Measurements from ENCODE around the gene OSBPL1A. TPM values are rescaled to one million over a fixed set of nuclear protein-coding genes. Genes with fewer than 3 reads are reported as not detected.

OSBPL1A gene
- polyA plus RNA-seq, 1 of the 3 experiments (the other 2 are of a cell fraction), result 21.3 TPM

DNA sequence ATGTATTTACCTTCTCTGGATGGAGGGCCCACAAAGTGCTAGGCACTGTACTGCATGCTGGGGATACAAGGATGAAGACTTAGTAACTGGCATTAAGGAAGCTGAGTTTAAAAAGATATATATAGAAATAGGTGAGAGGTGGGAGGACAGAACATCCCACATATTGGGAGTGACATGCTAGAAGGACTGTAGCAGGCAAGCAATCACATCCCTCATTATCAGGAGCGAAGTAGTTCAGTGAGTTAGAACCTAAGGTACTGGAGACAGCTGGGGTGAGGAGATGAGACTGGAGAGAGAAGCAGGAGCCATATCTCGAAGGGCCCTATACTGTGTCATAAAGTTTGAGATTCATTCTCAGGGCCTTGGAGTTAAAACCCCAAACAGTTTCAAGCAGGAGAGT, 10.9 kb upstream of the OSBPL1A start:
- H3K9ac ChIP-seq, result no peak overlapping the region
- H3F3A ChIP-seq (replicated peaks; ENCODE audit: insufficient read depth), result no peaks in the 10 kb centered on the region
- DNase-seq, result no peak
- no peak overlapping the region for H3K27ac ChIP-seq (ENCODE audit: low read depth in 2 of 2, low read length in 1 of 2)
- H4K20me1 ChIP-seq (ENCODE audit: insufficient read depth), result no peaks in the 10 kb centered on the region
- CTCF ChIA-PET, result interaction anchor here (1.7 kb wide), 1 partner anchor 10 kb away, joined by 7 read pairs; the partner anchor contains the start of gene OSBPL1A
- H3K4me2 ChIP-seq, result no peak overlapping the region
- POLR2A ChIA-PET, result no interaction called here
- WGBS (ENCODE audit: low lambda C conversion rate), result 62% methylated on average over 2 of the region's 2 CpGs
- TF ChIP-seq POLR2AphosphoS5 (IDR thresholded peaks at IDR 0.05; ENCODE audit: low read depth, low read length), result no peak
- no peak for TF ChIP-seq RCOR1 (IDR thresholded peaks at IDR 0.05; ENCODE audit: low read length)
- no peak for TF ChIP-seq EZH2phosphoT487 (IDR thresholded peaks at IDR 0.05; ENCODE audit: borderline replicate concordance, low read depth)
- TF ChIP-seq IRF3 (IDR thresholded peaks at IDR 0.05; ENCODE audit: low read depth, low read length), result no peak
- no peak for TF ChIP-seq ELF1 (IDR thresholded peaks at IDR 0.05)
- no peak for TF ChIP-seq NFIC (IDR thresholded peaks at IDR 0.05; ENCODE audit: borderline replicate concordance)
- TF ChIP-seq, protein P1, sequence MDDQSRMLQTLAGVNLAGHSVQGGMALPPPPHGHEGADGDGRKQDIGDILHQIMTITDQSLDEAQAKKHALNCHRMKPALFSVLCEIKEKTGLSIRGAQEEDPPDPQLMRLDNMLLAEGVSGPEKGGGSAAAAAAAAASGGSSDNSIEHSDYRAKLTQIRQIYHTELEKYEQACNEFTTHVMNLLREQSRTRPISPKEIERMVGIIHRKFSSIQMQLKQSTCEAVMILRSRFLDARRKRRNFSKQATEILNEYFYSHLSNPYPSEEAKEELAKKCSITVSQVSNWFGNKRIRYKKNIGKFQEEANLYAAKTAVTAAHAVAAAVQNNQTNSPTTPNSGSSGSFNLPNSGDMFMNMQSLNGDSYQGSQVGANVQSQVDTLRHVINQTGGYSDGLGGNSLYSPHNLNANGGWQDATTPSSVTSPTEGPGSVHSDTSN (IDR thresholded peaks at IDR 0.05), result no peak
- no peak for TF ChIP-seq RFX5 (IDR thresholded peaks at IDR 0.05; ENCODE audit: low read length)
- no peak for TF ChIP-seq GABPA (IDR thresholded peaks at IDR 0.05; ENCODE audit: low read depth)
- TF ChIP-seq MAX (IDR thresholded peaks at IDR 0.05; ENCODE audit: low read depth), result no peak
- no peak for TF ChIP-seq MXI1 (IDR thresholded peaks at IDR 0.05; ENCODE audit: low read depth, low read length)
- no peak for TF ChIP-seq GATA2 (CRISPR knock-in tag; IDR thresholded peaks at IDR 0.05)
- no peak for TF ChIP-seq USF1 (IDR thresholded peaks at IDR 0.05; ENCODE audit: borderline replicate concordance, low read depth)
- no peak for TF ChIP-seq FOSL2 (IDR thresholded peaks at IDR 0.05; ENCODE audit: borderline replicate concordance, low read depth)
- no peaks in the 10 kb centered on the region for H3K36me3 ChIP-seq (replicated peaks in 1 of 2; ENCODE audit: control insufficient read depth in 1 of 2, insufficient read depth in 2 of 2, low read length in 1 of 2)
- peaks cover 6% of the 10 kb centered on the region; the same call in 1 of the 2 replicates for H3K27me3 ChIP-seq (ENCODE audit: insufficient read depth)
- H3K4me1 ChIP-seq (ENCODE audit: control insufficient read depth in 1 of 2, insufficient read depth in 2 of 2, low read depth in 1 of 2, low read length in 1 of 2), result no peaks in the 10 kb centered on the region
- H3K79me2 ChIP-seq (ENCODE audit: insufficient read depth), result no peaks in the 10 kb centered on the region
- H3K9me2 ChIP-seq, result no peaks in the 10 kb centered on the region
- H3K9me3 ChIP-seq, result no peaks in the 10 kb centered on the region
- H3K4me3 ChIP-seq (ENCODE audit: low read depth in 2 of 2, low read length in 1 of 2), result no peak overlapping the region
- no peak overlapping the region for H2AFZ ChIP-seq (ENCODE audit: low read depth)

GRCh38 chr18:24404591-24404990, 7.0 kb upstream of the OSBPL1A start:
- H3K4me3 ChIP-seq (ENCODE audit: low read depth in 2 of 2, low read length in 1 of 2), result no peak overlapping the region
- H3K27me3 ChIP-seq (ENCODE audit: insufficient read depth), result peaks cover 6% of the 10 kb centered on the region; the same call in 1 of the 2 replicates
- no peak overlapping the region for H3K4me2 ChIP-seq
- H3K9ac ChIP-seq, result no peak overlapping the region
- H3K9me2 ChIP-seq, result no peaks in the 10 kb centered on the region
- no peaks in the 10 kb centered on the region for H3K9me3 ChIP-seq
- no peaks in the 10 kb centered on the region for H3K36me3 ChIP-seq (replicated peaks in 1 of 2; ENCODE audit: control insufficient read depth in 1 of 2, insufficient read depth in 2 of 2, low read length in 1 of 2)
- 70% methylated on average over 3 of the region's 3 CpGs for WGBS (ENCODE audit: low lambda C conversion rate)
- ChIA-PET POLR2A (no interaction called here), CTCF (interaction anchor here (1.2 to 2.1 kb wide), 2 partner anchors 12 to 45 kb away, joined by 3 to 6 read pairs; no protein-coding TSS in a partner anchor)
- no peak overlapping the region for H2AFZ ChIP-seq (ENCODE audit: low read depth)
- H3K79me2 ChIP-seq (ENCODE audit: insufficient read depth), result no peaks in the 10 kb centered on the region
- no peaks in the 10 kb centered on the region for H4K20me1 ChIP-seq (ENCODE audit: insufficient read depth)
- no peaks in the 10 kb centered on the region for H3K4me1 ChIP-seq (ENCODE audit: control insufficient read depth in 1 of 2, insufficient read depth in 2 of 2, low read depth in 1 of 2, low read length in 1 of 2)
- H3K27ac ChIP-seq (ENCODE audit: low read depth in 2 of 2, low read length in 1 of 2), result no peak overlapping the region
- no peaks in the 10 kb centered on the region for H3F3A ChIP-seq (replicated peaks; ENCODE audit: insufficient read depth)
- no peak for DNase-seq
- TF ChIP-seq SIN3A (IDR thresholded peaks at IDR 0.05; ENCODE audit: borderline replicate concordance, low read depth, low read length) (no peak), GATA2 (CRISPR knock-in tag; IDR thresholded peaks at IDR 0.05) (no peak), RFX5 (IDR thresholded peaks at IDR 0.05; ENCODE audit: low read length) (no peak), GABPA (IDR thresholded peaks at IDR 0.05; ENCODE audit: low read depth) (no peak), MXI1 (IDR thresholded peaks at IDR 0.05; ENCODE audit: low read depth, low read length) (no peak), REST (IDR thresholded peaks at IDR 0.05; ENCODE audit: low read depth, low read length) (no peak), MAX (IDR thresholded peaks at IDR 0.05; ENCODE audit: low read depth) (no peak)
- TF ChIP-seq, protein P1 (IDR thresholded peaks at IDR 0.05), result no peak

All from SK-N-SH (cell line).